HG02678 (cell line): ENCODE results near the gene CTDSP1.
A peak's percentile ranks its signal among the peaks of the same experiment; 100 is the strongest.

Experiments used
- ATAC-seq: cut with Tn5 transposase; IDR thresholded peaks from one replicate; pipeline ENCODE4 v1.9.1; 2021; ENCODE audit warnings: mild to moderate bottlenecking, moderate library complexity; ENCODE audit not compliant: unreplicated experiment

The CTDSP1 gene

GRCh38 chr2:218398437-218399390, 954 bp upstream of the CTDSP1 start:
- peak; percentile 20 for ATAC-seq

GRCh38 chr2:218400167-218400929, 680 bp downstream of the CTDSP1 start:
- ATAC-seq: no peak

- no peak for ATAC-seq
Observed at GRCh38 chr2:218400930-218401881, 1.5 kb downstream of the CTDSP1 start.

GRCh38 chr2:218401890-218402289, 2.2 kb downstream of the CTDSP1 start:
- ATAC-seq: no peak

GRCh38 chr2:218402491-218402901, 2.8 kb downstream of the CTDSP1 start:
- ATAC-seq: no peak

- no peak for ATAC-seq
Observed at GRCh38 chr2:218402911-218403411, 3.3 kb downstream of the CTDSP1 start.

GRCh38 chr2:218403810-218404209, 4.1 kb downstream of the CTDSP1 start:
- ATAC-seq: no peak

GRCh38 chr2:218404351-218405085, 4.8 kb downstream of the CTDSP1 start:
- ATAC-seq: no peak

- ATAC-seq: no peak
Observed at GRCh38 chr2:218405086-218405745, 5.5 kb downstream of the CTDSP1 start.

- peak; percentile 11 for ATAC-seq
Observed at GRCh38 chr2:218405746-218406208, 6.1 kb downstream of the CTDSP1 start.

- peak; percentile 80 for ATAC-seq
Observed at GRCh38 chr2:218406209-218406948, 6.7 kb downstream of the CTDSP1 start.

- peak; percentile 6 for ATAC-seq
Observed at GRCh38 chr2:218406949-218407618, 7.4 kb downstream of the CTDSP1 start.

- ATAC-seq: no peak
Observed at GRCh38 chr2:218407717-218408116, 8.0 kb downstream of the CTDSP1 start.

- ATAC-seq: no peak
Observed at GRCh38 chr2:218418321-218418716, 18.7 kb downstream of the CTDSP1 start.

GRCh38 chr2:218418717-218419458, 19.2 kb downstream of the CTDSP1 start, which contains the start of gene VIL1:
TSS of gene VIL1 (plus strand) at chr2:218419123. CDS start at chr2:218423779, 4,656 bp downstream.
- ATAC-seq: no peak

- no peak for ATAC-seq
Observed at GRCh38 chr2:218419630-218420216, 20.1 kb downstream of the CTDSP1 start.

GRCh38 chr2:218421027-218421426, 21.4 kb downstream of the CTDSP1 start:
- ATAC-seq: no peak
